ENCODE results near the gene SLC17A7.

GRCh38 chr19:49448432-49448786 lies 7.1 kb upstream of the SLC17A7 start:
- TF ChIP-seq CTCF (IDR thresholded peaks at IDR 0.05; ENCODE audit: low read depth, low read length) (no peak), EZH2phosphoT487 (IDR thresholded peaks at IDR 0.05; ENCODE audit: low read depth) (no peak)
